ENCODE results near the gene APOH. TPM values are rescaled to one million over a fixed set of nuclear protein-coding genes. Genes with fewer than 3 reads are reported as not detected.
A peak's percentile ranks its signal among the peaks of the same experiment; 100 is the strongest.

Gene APOH
- total RNA-seq, 1 donor from 2014 or later, result not detected

GRCh38 chr17:66178642-66179041 is 50.6 kb downstream of the APOH start:
- Histone ChIP-seq H3K27me3 (ENCODE audit: low read depth) (no peaks in the 10 kb centered on the region), H3K4me3 (no peak overlapping the region), H3K4me1 (no peaks in the 10 kb centered on the region), H3K9me3 (replicated peaks) (no peaks in the 10 kb centered on the region), H3K36me3 (peaks cover 43% of the 10 kb centered on the region), H3K27ac (replicated peaks) (no peak overlapping the region)
- TF ChIP-seq CTCF (IDR thresholded peaks at IDR 0.05; ENCODE audit: borderline replicate concordance), result no peak
- intact Hi-C loops (cut with micrococcal nuclease), result no loop called here
- no peak for DNase-seq

GRCh38 chr17:66177048-66177447 is 52.2 kb downstream of the APOH start:
- intact Hi-C loops (cut with micrococcal nuclease), result no loop called here
- Histone ChIP-seq H3K4me1 (peaks cover 9% of the 10 kb centered on the region), H3K36me3 (peaks cover 33% of the 10 kb centered on the region), H3K27me3 (ENCODE audit: low read depth) (no peaks in the 10 kb centered on the region), H3K4me3 (no peak overlapping the region), H3K9me3 (replicated peaks) (no peaks in the 10 kb centered on the region), H3K27ac (replicated peaks) (no peak overlapping the region)
- TF ChIP-seq CTCF (IDR thresholded peaks at IDR 0.05; ENCODE audit: borderline replicate concordance), result no peak
- no peak for DNase-seq

GRCh38 chr17:66175892-66176291 is 53.3 kb downstream of the APOH start:
- H3K36me3 ChIP-seq, result peaks cover 23% of the 10 kb centered on the region
- DNase-seq, result no peak
- TF ChIP-seq CTCF (IDR thresholded peaks at IDR 0.05; ENCODE audit: borderline replicate concordance), result no peak
- no peak overlapping the region for H3K4me3 ChIP-seq
- H3K27me3 ChIP-seq (ENCODE audit: low read depth), result no peaks in the 10 kb centered on the region
- peaks cover 19% of the 10 kb centered on the region for H3K4me1 ChIP-seq
- intact Hi-C loops (cut with micrococcal nuclease), result no loop called here
- H3K27ac ChIP-seq (replicated peaks), result no peak overlapping the region
- no peaks in the 10 kb centered on the region for H3K9me3 ChIP-seq (replicated peaks)

- H3K27ac ChIP-seq (replicated peaks), result peak overlapping the region; percentile 68
- intact Hi-C loops (cut with micrococcal nuclease), result no loop called here
Measured at GRCh38 chr17:66172691-66173223, 56.5 kb downstream of the APOH start.

GRCh38 chr17:66172144-66172543 is 57.1 kb downstream of the APOH start:
- intact Hi-C loops (cut with micrococcal nuclease), result no loop called here
- no peak for TF ChIP-seq CTCF (IDR thresholded peaks at IDR 0.05; ENCODE audit: borderline replicate concordance)
- no peak for DNase-seq
- Histone ChIP-seq H3K27ac (replicated peaks) (peak overlapping the region; percentile 68), H3K36me3 (peaks cover 11% of the 10 kb centered on the region), H3K9me3 (replicated peaks) (no peaks in the 10 kb centered on the region), H3K27me3 (ENCODE audit: low read depth) (no peaks in the 10 kb centered on the region), H3K4me1 (peaks cover 28% of the 10 kb centered on the region), H3K4me3 (no peak overlapping the region)

More at GRCh38 chr17:66172691-66173223, 56.5 kb downstream of the APOH start:
- no peak for DNase-seq
- no peaks in the 10 kb centered on the region for H3K9me3 ChIP-seq (replicated peaks)
- H3K4me3 ChIP-seq, result no peak overlapping the region
- no peak for TF ChIP-seq CTCF (IDR thresholded peaks at IDR 0.05; ENCODE audit: borderline replicate concordance)
- peaks cover 12% of the 10 kb centered on the region for H3K36me3 ChIP-seq
- H3K4me1 ChIP-seq, result peaks cover 22% of the 10 kb centered on the region
- no peaks in the 10 kb centered on the region for H3K27me3 ChIP-seq (ENCODE audit: low read depth)

Data from left ventricle myocardium inferior (tissue), 1 donor.